SK-N-SH (cell line): ENCODE data around the gene EMP3. TPM values are rescaled to one million over a fixed set of nuclear protein-coding genes. Genes with fewer than 3 reads are reported as not detected.

ENCODE experiments used
- CTCF ChIA-PET: fragments of 300-600, 350-600 bp; formaldehyde crosslinking; extraction: SDS; loops from one replicate; lab custom pipeline; 2021; lab: Yijun Ruan, JAX
- POLR2A ChIA-PET: fragments of 350-600 bp; sonication (Branson Sonifier 250); formaldehyde crosslinking; extraction: SDS; loops from one replicate; lab custom pipeline; 2020; ENCODE audit warnings: antibody characterized with exemption, inconsistent platforms; lab: Yijun Ruan, JAX
- DNase-seq: peaks from one replicate; pipeline ENCODE4 v3.0.0; 2012
- H2AFZ ChIP-seq: fragments of 200-600 bp; sonication (generic); 2 replicates; pipeline ENCODE4 v1.8.1; 2016; ENCODE audit warnings: antibody characterized with exemption, mild to moderate bottlenecking, low read depth
- H3F3A ChIP-seq: fragments of 200-600 bp; sonication (generic); replicated peaks from 2 replicates; pipeline ENCODE3; 2016; ENCODE audit warnings: antibody characterized with exemption, mild to moderate bottlenecking; ENCODE audit not compliant: insufficient read depth
- H3K27ac ChIP-seq, 2 experiments: fragments of 200-500 bp in 1 of 2; fragments of 200-600 bp in 1 of 2; sonication (Bioruptor generic) in 1 of 2; sonication (generic), shearing (Covaris generic) in 1 of 2; 2 replicates each; pipeline versions ENCODE4 v1.5.1 to v1.6.1; 2014 to 2016; ENCODE audit warnings: low read depth in 2 of 2, inconsistent platforms in 1 of 2, low read length in 1 of 2, mild to moderate bottlenecking in 1 of 2, mixed read lengths in 1 of 2
- H3K27me3 ChIP-seq: fragments of 200-600 bp; sonication (generic), shearing (Covaris generic); 2 replicates; pipeline ENCODE4 v1.6.1; 2016; ENCODE audit warnings: mixed run types; ENCODE audit not compliant: insufficient read depth
- H3K36me3 ChIP-seq, 2 experiments: fragments of 200-500 bp in 1 of 2; fragments of 200-600 bp in 1 of 2; sonication (Bioruptor generic) in 1 of 2; sonication (generic) in 1 of 2; replicated peaks in 1 of 2; 2 replicates each; pipeline versions ENCODE3 to v1.5.1; 2014 to 2016; ENCODE audit warnings: low read length in 1 of 2, mild to moderate bottlenecking in 1 of 2; ENCODE audit not compliant: insufficient read depth in 2 of 2, control insufficient read depth in 1 of 2
- H3K4me1 ChIP-seq, 2 experiments: fragments of 200-500 bp in 1 of 2; fragments of 200-600 bp in 1 of 2; sonication (Bioruptor generic) in 1 of 2; sonication (generic), shearing (Covaris generic) in 1 of 2; 2 replicates each; pipeline versions ENCODE4 v1.5.1 to v1.6.1; 2014 to 2016; ENCODE audit warnings: low read depth in 1 of 2, low read length in 1 of 2, mixed run types in 1 of 2; ENCODE audit not compliant: insufficient read depth in 2 of 2, control insufficient read depth in 1 of 2
- H3K4me2 ChIP-seq: fragments of 200-600 bp; sonication (generic), shearing (Covaris generic); 2 replicates; pipeline ENCODE4 v1.6.1; 2017; ENCODE audit warnings: mixed run types
- H3K4me3 ChIP-seq, 2 experiments: fragments of 200-500 bp in 1 of 2; fragments of 200-600 bp in 1 of 2; sonication (Bioruptor generic) in 1 of 2; sonication (generic), shearing (Covaris generic) in 1 of 2; 2 replicates each; pipeline versions ENCODE4 v1.5.1 to v1.8.1; 2014 to 2016; ENCODE audit warnings: low read depth in 2 of 2, inconsistent platforms in 1 of 2, low read length in 1 of 2, mild to moderate bottlenecking in 1 of 2, mixed read lengths in 1 of 2, moderate library complexity in 1 of 2
- H3K79me2 ChIP-seq: fragments of 200-600 bp; sonication (generic); 2 replicates; pipeline ENCODE4 v1.8.1; 2017; ENCODE audit warnings: mild to moderate bottlenecking; ENCODE audit not compliant: insufficient read depth
- H3K9ac ChIP-seq: fragments of 200-600 bp; sonication (generic); 2 replicates; pipeline ENCODE4 v1.6.1; 2017; ENCODE audit warnings: mixed run types
- H3K9me2 ChIP-seq: fragments of 200-600 bp; sonication (generic); 2 replicates; pipeline ENCODE4 v1.6.1; 2017; ENCODE audit warnings: mixed run types
- H3K9me3 ChIP-seq: fragments of 200-600 bp; sonication (generic); 2 replicates; pipeline ENCODE4 v1.6.1; 2017; ENCODE audit warnings: mixed run types, mild to moderate bottlenecking, moderate library complexity
- H4K20me1 ChIP-seq: fragments of 200-600 bp; sonication (generic); 2 replicates; pipeline ENCODE4 v1.6.1; 2017; ENCODE audit warnings: mild to moderate bottlenecking, mixed run types; ENCODE audit not compliant: insufficient read depth
- FOSL2 ChIP-seq: IDR thresholded peaks from 2 replicates; pipeline ENCODE4 v1.4.0; 2012; ENCODE audit warnings: low read depth, mild to moderate bottlenecking, moderate library complexity, borderline replicate concordance
- FOXM1 ChIP-seq: IDR thresholded peaks from 2 replicates; pipeline ENCODE4 v1.4.0; 2012; ENCODE audit warnings: low read depth, mild to moderate bottlenecking
- GABPA ChIP-seq: IDR thresholded peaks from 2 replicates; pipeline ENCODE4 v1.4.0; 2012; ENCODE audit warnings: low read depth, mild to moderate bottlenecking
- IRF3 ChIP-seq: fragments of 150-350 bp; IDR thresholded peaks from 2 replicates; pipeline ENCODE4 v1.6.1; 2016; ENCODE audit warnings: mild to moderate bottlenecking, low read depth, low read length
- JUND ChIP-seq: IDR thresholded peaks from 2 replicates; pipeline ENCODE4 v1.4.0; 2012
- MXI1 ChIP-seq: IDR thresholded peaks from 2 replicates; pipeline ENCODE4 v1.6.1; 2012; ENCODE audit warnings: mild to moderate bottlenecking, low read depth, low read length, improper control_type of control experiment
- RCOR1 ChIP-seq: fragments of 150-350 bp; IDR thresholded peaks from 2 replicates; pipeline ENCODE4 v1.6.1; 2017; ENCODE audit warnings: antibody characterized with exemption, low read length
- RFX5 ChIP-seq: IDR thresholded peaks from 2 replicates; pipeline ENCODE4 v1.6.1; 2012; ENCODE audit warnings: mild to moderate bottlenecking, improper control_type of control experiment, low read length
- RXRA ChIP-seq: IDR thresholded peaks from 2 replicates; pipeline ENCODE4 v1.4.0; 2012; ENCODE audit warnings: low read depth, mild to moderate bottlenecking, borderline replicate concordance
- SIN3A ChIP-seq: IDR thresholded peaks from 2 replicates; pipeline ENCODE4 v1.6.1; 2012; ENCODE audit warnings: low read depth, mild to moderate bottlenecking, low read length, moderate library complexity, borderline replicate concordance
- TCF12 ChIP-seq: IDR thresholded peaks from 2 replicates; pipeline ENCODE4 v1.4.0; 2012
- USF1 ChIP-seq: IDR thresholded peaks from 2 replicates; pipeline ENCODE4 v1.4.0; 2012; ENCODE audit warnings: low read depth, borderline replicate concordance
- WGBS: methylation state at CpG from one replicate; pipeline ENCODE4 v1.1.6; 2017; ENCODE audit warnings: low lambda C conversion rate; 5-methylcytosine and 5-hydroxymethylcytosine counted together
- polyA plus RNA-seq, 3 experiments: library from polyadenylated mRNA; depleted of rRNA; stranded (reverse); fragments of >200 nt; gene quantifications; 2 replicates each; pipeline ENCODE4 v1.2.3, GENCODE V29; 2012
- TF ChIP-seq, protein P1 (sequence below): fragments of 150-350 bp; IDR thresholded peaks from 2 replicates; pipeline ENCODE4 v1.6.1; 2017; ENCODE audit warnings: antibody characterized with exemption, low read length, low read depth, borderline replicate concordance
- TF ChIP-seq, protein P2 (sequence below): IDR thresholded peaks from 2 replicates; pipeline ENCODE4 v1.6.1; 2012; ENCODE audit warnings: mild to moderate bottlenecking, low read depth, low read length, moderate library complexity

EMP3 gene
- polyA plus RNA-seq, 1 of the 3 experiments (the other 2 are of a cell fraction), result 263 TPM

GRCh38 chr19:48302600-48302959 is 22.8 kb upstream of the EMP3 start:
- Histone ChIP-seq H3K9me3 (no peaks in the 10 kb centered on the region), H3K9ac (no peak overlapping the region), H3K79me2 (no peaks in the 10 kb centered on the region), H3K36me3 (no peaks in the 10 kb centered on the region), H3K27ac (no peak overlapping the region), H3F3A (no peaks in the 10 kb centered on the region), H3K4me3 (no peak overlapping the region), H4K20me1 (no peaks in the 10 kb centered on the region), H3K4me2 (no peak overlapping the region), H3K27me3 (no peaks in the 10 kb centered on the region), H2AFZ (no peak overlapping the region), H3K9me2 (no peaks in the 10 kb centered on the region), H3K4me1 (no peaks in the 10 kb centered on the region)
- CTCF ChIA-PET, result interaction anchor here (1.1 kb wide), 1 partner anchor 12 kb away, joined by 5 read pairs; no protein-coding TSS in a partner anchor
- DNase-seq, result no peak
- TF ChIP-seq MXI1 (no peak), SIN3A (no peak)
- POLR2A ChIA-PET, result no interaction called here
- WGBS, result 56% methylated on average over 2 of the region's 12 CpGs

DNA sequence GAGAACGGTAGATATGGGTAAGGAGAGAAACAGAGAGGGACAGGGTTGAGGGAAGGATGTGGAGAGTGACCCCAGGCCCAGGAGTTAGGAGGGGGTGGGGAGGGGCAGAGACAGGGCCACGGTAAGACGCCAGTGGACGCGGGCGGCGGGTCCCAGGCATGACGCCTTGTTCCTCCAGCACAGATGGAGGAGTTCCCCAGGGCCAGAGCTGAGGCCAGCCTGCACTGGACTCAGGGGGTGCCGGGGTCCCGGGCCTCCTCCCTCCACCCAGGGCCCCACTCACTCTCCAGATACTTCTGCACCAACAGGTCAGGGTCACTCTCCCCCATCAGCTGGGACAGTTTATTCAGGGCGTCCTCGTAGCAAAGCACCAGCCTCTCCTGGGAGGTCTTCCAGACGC is 22.0 kb upstream of the EMP3 start:
- Histone ChIP-seq H4K20me1 (no peaks in the 10 kb centered on the region), H3K4me3 (no peak overlapping the region), H3K27ac (no peak overlapping the region), H3K9ac (no peak overlapping the region), H3K4me2 (no peak overlapping the region), H3K27me3 (no peaks in the 10 kb centered on the region), H3K9me2 (no peaks in the 10 kb centered on the region), H3K36me3 (no peaks in the 10 kb centered on the region), H3K79me2 (no peaks in the 10 kb centered on the region), H3K9me3 (no peaks in the 10 kb centered on the region), H3K4me1 (no peaks in the 10 kb centered on the region), H3F3A (no peaks in the 10 kb centered on the region), H2AFZ (no peak overlapping the region)
- ChIA-PET CTCF (interaction anchor here (1.1 kb wide), 1 partner anchor 11 kb away, joined by 5 read pairs; no protein-coding TSS in a partner anchor), POLR2A (no interaction called here)
- WGBS, result 87% methylated on average over 10 of the region's 13 CpGs
- no peak for DNase-seq
- TF ChIP-seq RCOR1, result no peak
- TF ChIP-seq FOXM1, result no peak
- no peak for TF ChIP-seq FOSL2
- no peak for TF ChIP-seq JUND
- no peak for TF ChIP-seq RXRA
- TF ChIP-seq GABPA, result no peak
- TF ChIP-seq, protein P1, sequence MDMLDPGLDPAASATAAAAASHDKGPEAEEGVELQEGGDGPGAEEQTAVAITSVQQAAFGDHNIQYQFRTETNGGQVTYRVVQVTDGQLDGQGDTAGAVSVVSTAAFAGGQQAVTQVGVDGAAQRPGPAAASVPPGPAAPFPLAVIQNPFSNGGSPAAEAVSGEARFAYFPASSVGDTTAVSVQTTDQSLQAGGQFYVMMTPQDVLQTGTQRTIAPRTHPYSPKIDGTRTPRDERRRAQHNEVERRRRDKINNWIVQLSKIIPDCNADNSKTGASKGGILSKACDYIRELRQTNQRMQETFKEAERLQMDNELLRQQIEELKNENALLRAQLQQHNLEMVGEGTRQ, result no peak
- TF ChIP-seq RFX5, result no peak

DNA sequence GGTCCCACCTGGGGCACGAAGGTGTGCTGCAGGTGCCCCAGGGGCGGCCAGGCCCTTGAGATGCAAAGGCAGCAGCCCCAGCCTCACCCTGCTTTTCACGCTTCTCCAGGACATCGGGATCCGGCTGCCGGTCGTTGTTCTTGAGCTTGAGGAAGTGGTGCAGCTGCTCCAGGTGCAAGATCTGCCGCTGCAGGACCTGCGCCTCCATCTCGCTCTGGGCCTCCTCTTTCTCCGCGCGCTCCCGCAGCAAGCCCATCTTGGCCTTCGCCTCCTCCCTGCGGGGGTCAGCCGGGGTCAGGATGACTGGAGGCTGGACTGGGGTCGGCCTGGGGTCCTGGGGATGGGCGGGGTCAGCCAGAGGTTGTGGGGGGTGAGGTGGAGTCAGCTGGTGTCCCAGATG is 21.5 kb upstream of the EMP3 start:
- Histone ChIP-seq H3K27ac (no peak overlapping the region), H2AFZ (no peak overlapping the region), H3K79me2 (no peaks in the 10 kb centered on the region), H3K9ac (no peak overlapping the region), H3K36me3 (no peaks in the 10 kb centered on the region), H3K4me1 (no peaks in the 10 kb centered on the region), H3K4me2 (no peak overlapping the region), H3K9me2 (no peaks in the 10 kb centered on the region), H3K4me3 (no peak overlapping the region), H3F3A (no peaks in the 10 kb centered on the region), H4K20me1 (no peaks in the 10 kb centered on the region), H3K9me3 (no peaks in the 10 kb centered on the region), H3K27me3 (no peaks in the 10 kb centered on the region)
- CTCF ChIA-PET, result no interaction called here
- no peak for DNase-seq
- 80% methylated on average over 18 of the region's 19 CpGs for WGBS
- TF ChIP-seq TCF12 (no peak), IRF3 (no peak), USF1 (no peak)
- TF ChIP-seq, protein P2, sequence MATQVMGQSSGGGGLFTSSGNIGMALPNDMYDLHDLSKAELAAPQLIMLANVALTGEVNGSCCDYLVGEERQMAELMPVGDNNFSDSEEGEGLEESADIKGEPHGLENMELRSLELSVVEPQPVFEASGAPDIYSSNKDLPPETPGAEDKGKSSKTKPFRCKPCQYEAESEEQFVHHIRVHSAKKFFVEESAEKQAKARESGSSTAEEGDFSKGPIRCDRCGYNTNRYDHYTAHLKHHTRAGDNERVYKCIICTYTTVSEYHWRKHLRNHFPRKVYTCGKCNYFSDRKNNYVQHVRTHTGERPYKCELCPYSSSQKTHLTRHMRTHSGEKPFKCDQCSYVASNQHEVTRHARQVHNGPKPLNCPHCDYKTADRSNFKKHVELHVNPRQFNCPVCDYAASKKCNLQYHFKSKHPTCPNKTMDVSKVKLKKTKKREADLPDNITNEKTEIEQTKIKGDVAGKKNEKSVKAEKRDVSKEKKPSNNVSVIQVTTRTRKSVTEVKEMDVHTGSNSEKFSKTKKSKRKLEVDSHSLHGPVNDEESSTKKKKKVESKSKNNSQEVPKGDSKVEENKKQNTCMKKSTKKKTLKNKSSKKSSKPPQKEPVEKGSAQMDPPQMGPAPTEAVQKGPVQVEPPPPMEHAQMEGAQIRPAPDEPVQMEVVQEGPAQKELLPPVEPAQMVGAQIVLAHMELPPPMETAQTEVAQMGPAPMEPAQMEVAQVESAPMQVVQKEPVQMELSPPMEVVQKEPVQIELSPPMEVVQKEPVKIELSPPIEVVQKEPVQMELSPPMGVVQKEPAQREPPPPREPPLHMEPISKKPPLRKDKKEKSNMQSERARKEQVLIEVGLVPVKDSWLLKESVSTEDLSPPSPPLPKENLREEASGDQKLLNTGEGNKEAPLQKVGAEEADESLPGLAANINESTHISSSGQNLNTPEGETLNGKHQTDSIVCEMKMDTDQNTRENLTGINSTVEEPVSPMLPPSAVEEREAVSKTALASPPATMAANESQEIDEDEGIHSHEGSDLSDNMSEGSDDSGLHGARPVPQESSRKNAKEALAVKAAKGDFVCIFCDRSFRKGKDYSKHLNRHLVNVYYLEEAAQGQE, result no peak
- POLR2A ChIA-PET, result no interaction called here
